WTC11 (cell line): ENCODE measurements around the gene LASP1NB.

Experiments
- ATAC-seq: fragments of 200-7000 bp; cut with Tn5 transposase; 2 replicates; pipeline ENCODE4 v1.10.0; 2021; ENCODE audit warnings: mild to moderate bottlenecking, moderate library complexity
- CTCF ChIA-PET: fragments of 300-600 bp; sonication (Branson Sonifier 250); formaldehyde crosslinking; loops from one replicate; lab custom pipeline; 2021; ENCODE audit warnings: antibody characterized with exemption; lab: Charles Lee
- POLR2A ChIA-PET: fragments of 350-600 bp; sonication (Branson Sonifier 250); formaldehyde crosslinking; loops from one replicate; lab custom pipeline; 2021; ENCODE audit warnings: antibody characterized with exemption; lab: Charles Lee
- DNase-seq: peaks from one replicate; pipeline ENCODE4 v3.0.0; 2021; ENCODE audit warnings: low spot score
- H3K27ac Mint-ChIP-seq: 2 replicates; pipeline ENCODE4 v1.8.0; 2021; ENCODE audit warnings: mixed read lengths
- H3K27me3 Mint-ChIP-seq: 2 replicates; pipeline ENCODE4 v1.8.0; 2021; ENCODE audit warnings: low read depth, mild to moderate bottlenecking, moderate library complexity, mixed read lengths
- H3K36me3 Mint-ChIP-seq: 2 replicates; pipeline ENCODE4 v1.8.0; 2021; ENCODE audit warnings: mixed read lengths
- H3K4me1 Mint-ChIP-seq: 2 replicates; pipeline ENCODE4 v1.8.0; 2022; ENCODE audit warnings: mixed read lengths
- H3K4me3 Mint-ChIP-seq: 2 replicates; pipeline ENCODE4 v1.8.0; 2021; ENCODE audit warnings: mild to moderate bottlenecking, moderate library complexity, mixed read lengths
- H3K9me3 Mint-ChIP-seq: 2 replicates; pipeline ENCODE4 v1.8.0; 2021; ENCODE audit warnings: mixed read lengths
- AFF4 ChIP-seq: sonication (generic); formaldehyde crosslinking; IDR thresholded peaks from 2 replicates; pipeline ENCODE4 v1.8.1; 2023; ENCODE audit warnings: mild to moderate bottlenecking, missing genetic modification reagents, borderline replicate concordance
- AR ChIP-seq: fragments of 250-450 bp; sonication (Bioruptor Pico); IDR thresholded peaks from 2 replicates; pipeline ENCODE4 v1.9.0; 2021; ENCODE audit warnings: mild to moderate bottlenecking
- ATF2 ChIP-seq: sonication (generic); formaldehyde crosslinking; IDR thresholded peaks from 2 replicates; pipeline ENCODE4 v1.8.1; 2022; ENCODE audit warnings: low read depth, missing genetic modification reagents, borderline replicate concordance
- E2F4 ChIP-seq: sonication (generic); formaldehyde crosslinking; IDR thresholded peaks from 2 replicates; pipeline ENCODE4 v1.8.1; 2022; ENCODE audit warnings: low read depth, mild to moderate bottlenecking, moderate library complexity, missing genetic modification reagents, borderline replicate concordance
- GABPB1 ChIP-seq: sonication (generic); formaldehyde crosslinking; IDR thresholded peaks from 2 replicates; pipeline ENCODE4 v1.8.1; 2023; ENCODE audit warnings: mild to moderate bottlenecking, missing genetic modification reagents
- NFATC4 ChIP-seq: fragments of 250-450 bp; sonication (Bioruptor Pico); IDR thresholded peaks from 2 replicates; pipeline ENCODE4 v1.9.0; 2021; ENCODE audit warnings: mild to moderate bottlenecking
- NR3C1 ChIP-seq: sonication (generic); formaldehyde crosslinking; conservative IDR thresholded peaks from 2 replicates; pipeline ENCODE4 v1.8.1; 2023; ENCODE audit warnings: low read depth, mild to moderate bottlenecking, missing genetic modification reagents
- TCF7 ChIP-seq: sonication (generic); formaldehyde crosslinking; IDR thresholded peaks from 2 replicates; pipeline ENCODE4 v1.8.0; 2022; ENCODE audit warnings: mild to moderate bottlenecking, low read depth, missing genetic modification reagents, moderate library complexity
- TP53 ChIP-seq: sonication (generic); formaldehyde crosslinking; IDR thresholded peaks from 2 replicates; pipeline ENCODE4 v1.8.1; 2023; ENCODE audit warnings: mild to moderate bottlenecking, missing genetic modification reagents
- USF2 ChIP-seq: sonication (generic); formaldehyde crosslinking; IDR thresholded peaks from 2 replicates; pipeline ENCODE4 v1.8.1; 2023; ENCODE audit warnings: mild to moderate bottlenecking, missing genetic modification reagents, moderate library complexity
- ZMAT4 ChIP-seq: fragments of 250-450 bp; sonication (Bioruptor Pico); IDR thresholded peaks from 2 replicates; pipeline ENCODE4 v1.9.0; 2021; ENCODE audit warnings: mild to moderate bottlenecking
- ZNF317 ChIP-seq: sonication (generic); formaldehyde crosslinking; IDR thresholded peaks from 2 replicates; pipeline ENCODE4 v1.8.1; 2023; ENCODE audit warnings: low read depth, mild to moderate bottlenecking, moderate library complexity, missing genetic modification reagents, borderline replicate concordance
- ZNF532 ChIP-seq: fragments of 250-450 bp; sonication (Bioruptor Pico); IDR thresholded peaks from 2 replicates; pipeline ENCODE4 v1.9.0; 2021; ENCODE audit warnings: mild to moderate bottlenecking, borderline replicate concordance

The LASP1NB gene

GRCh38 chr17:38891441-38891840 is 34.0 kb upstream of the LASP1NB start:
- H3K4me1 Mint-ChIP-seq: peaks cover 27% of the 10 kb centered on the region
- no peak for TF ChIP-seq E2F4 (CRISPR knock-in tag)
- TF ChIP-seq, all 79 proteins: peak for 0
- Mint-ChIP-seq H3K27ac (peak overlapping the region; percentile 36; the same call in 1 of the 2 replicates), H3K9me3 (no peaks in the 10 kb centered on the region), H3K27me3 (no peaks in the 10 kb centered on the region), H3K36me3 (peaks cover 10% of the 10 kb centered on the region; the same call in 1 of the 2 replicates), H3K4me3 (no peak overlapping the region)
- ATAC-seq (no peak), DNase-seq (no peak)
- CTCF ChIA-PET: interaction anchor here (0.7 kb wide), 1 partner anchor 45 kb away, joined by 3 read pairs; no protein-coding TSS in a partner anchor
- POLR2A ChIA-PET: no interaction called here

- ChIA-PET POLR2A (no interaction called here), CTCF (interaction anchor here (0.7 kb wide), 1 partner anchor 45 kb away, joined by 3 read pairs; no protein-coding TSS in a partner anchor)
- no peaks in the 10 kb centered on the region for H3K27me3 Mint-ChIP-seq
- DNase-seq: no peak
- peaks cover 10% of the 10 kb centered on the region; the same call in 1 of the 2 replicates for H3K36me3 Mint-ChIP-seq
- no peak overlapping the region for H3K4me3 Mint-ChIP-seq
- no peak for ATAC-seq
- TF ChIP-seq ZMAT4 (CRISPR knock-in tag) (no peak), USF2 (no peak), GABPB1 (no peak), ZNF532 (CRISPR knock-in tag) (no peak), NR3C1 (CRISPR knock-in tag) (no peak), NFATC4 (CRISPR knock-in tag) (no peak)
- no peaks in the 10 kb centered on the region for H3K9me3 Mint-ChIP-seq
- H3K27ac Mint-ChIP-seq: 0 out of 2 replicates have a peak overlapping the region, but pooled peaks have one; percentile 36
- H3K4me1 Mint-ChIP-seq: peaks cover 23% of the 10 kb centered on the region
These were observed 33.3 kb upstream of the LASP1NB start for GRCh38 chr17:38892083-38892482.

GRCh38 chr17:38892620-38893019 is 32.8 kb upstream of the LASP1NB start:
- DNase-seq: no peak
- no peaks in the 10 kb centered on the region for H3K27me3 Mint-ChIP-seq
- ChIA-PET POLR2A (no interaction called here), CTCF (interaction anchor here (1.0 kb wide), 1 partner anchor 21 kb away, joined by 3 read pairs; no protein-coding TSS in a partner anchor)
- ATAC-seq: no peak
- H3K4me3 Mint-ChIP-seq: no peak overlapping the region
- H3K27ac Mint-ChIP-seq: no peak overlapping the region
- peaks cover 23% of the 10 kb centered on the region for H3K4me1 Mint-ChIP-seq
- H3K36me3 Mint-ChIP-seq: peaks cover 12% of the 10 kb centered on the region; the same call in 1 of the 2 replicates
- no peaks in the 10 kb centered on the region for H3K9me3 Mint-ChIP-seq
- TF ChIP-seq ZNF317 (CRISPR knock-in tag) (no peak), ATF2 (CRISPR knock-in tag) (no peak), GABPB1 (no peak), TCF7 (CRISPR knock-in tag) (no peak), AFF4 (CRISPR knock-in tag) (no peak), TP53 (CRISPR knock-in tag) (no peak), AR (CRISPR knock-in tag) (no peak)
